K562 (cell line): ENCODE results near the gene ZNF316. TPM values are rescaled to one million over a fixed set of nuclear protein-coding genes. Genes with fewer than 3 reads are reported as not detected.

ENCODE experiments used
- ATAC-seq: fragments of 200-7000 bp; cut with Tn5 transposase; 3 replicates; pipeline ENCODE4 v1.9.1; 2020; ENCODE audit warnings: moderate library complexity
- BruUV-seq: library from RNA; stranded (reverse); fragments of 400-500 nt; replicated peaks from 2 replicates; lab custom pipeline; 2021; lab: Mats Ljungman, UMichigan
- CTCF ChIA-PET: fragments of 300-600 bp; formaldehyde crosslinking; extraction: SDS; loops from one replicate; lab custom pipeline; 2021; ENCODE audit warnings: low intra/inter-chr PET ratio; lab: Yijun Ruan, JAX
- POLR2A ChIA-PET: fragments of 300-600, 350-650 bp; sonication (Branson Sonifier 250); formaldehyde crosslinking; extraction: SDS; loops from one replicate; lab custom pipeline; 2021; ENCODE audit warnings: antibody characterized with exemption, inconsistent platforms; lab: Yijun Ruan, JAX
- DNase-seq, 4 experiments: peaks; one replicate each; pipeline versions ENCODE4 v3.0.0 to v3.0.0-alpha.2; 2011 to 2018; ENCODE audit warnings: low spot score in 3 of 4, mixed read lengths in 3 of 4; ENCODE audit errors: extremely low read depth in 1 of 4
- FAIRE-seq: peaks from 2 replicates; lab custom pipeline; 2011; peaks lifted over from hg19 to GRCh38; lab: Jason Lieb, UNC
- H2AFZ ChIP-seq: 2 replicates; pipeline ENCODE4 v1.6.0; 2011; ENCODE audit warnings: low read depth, low read length, control low read depth, inconsistent platforms
- H3K27ac ChIP-seq: fragments of 200-600 bp; 3 replicates; pipeline ENCODE4 v1.8.0; 2011; ENCODE audit warnings: low read depth, mild to moderate bottlenecking, control low read depth, inconsistent platforms, low read length, moderate library complexity, mixed read lengths; ENCODE audit errors: extremely low read depth
- H3K27me3 ChIP-seq, 2 experiments: fragments of 300-600 bp in 1 of 2; 2 replicates in 1 of 2; 3 replicates in 1 of 2; pipeline versions ENCODE4 v1.6.0 to v1.8.0; 2011; ENCODE audit warnings: inconsistent platforms in 2 of 2, low read length in 2 of 2, mild to moderate bottlenecking in 1 of 2, mixed read lengths in 1 of 2, moderate library complexity in 1 of 2; ENCODE audit not compliant: control insufficient read depth in 2 of 2, insufficient read depth in 2 of 2
- H3K36me3 ChIP-seq: fragments of 300-600 bp; 3 replicates; pipeline ENCODE4 v1.8.0; 2011; ENCODE audit warnings: mild to moderate bottlenecking, low read length, inconsistent platforms; ENCODE audit not compliant: control insufficient read depth, insufficient read depth
- H3K4me1 ChIP-seq, 2 experiments: fragments of 200-600 bp in 1 of 2; replicated peaks in 1 of 2; 2 replicates in 1 of 2; 3 replicates in 1 of 2; pipeline versions ENCODE4 v1.5.1 to v1.8.0; 2011; ENCODE audit warnings: inconsistent platforms in 2 of 2, low read length in 2 of 2, mild to moderate bottlenecking in 1 of 2, mixed read lengths in 1 of 2, moderate library complexity in 1 of 2; ENCODE audit not compliant: control insufficient read depth in 2 of 2, insufficient read depth in 2 of 2
- H3K4me2 ChIP-seq: 2 replicates; pipeline ENCODE4 v1.6.1; 2011; ENCODE audit warnings: low read length, control low read depth, inconsistent platforms, mixed read lengths; ENCODE audit not compliant: insufficient read depth
- H3K4me3 ChIP-seq: fragments of 200-600 bp; sonication (generic), shearing (Covaris generic); 2 replicates; pipeline ENCODE4 v1.5.1; 2016; ENCODE audit warnings: control low read depth, inconsistent platforms
- H3K79me2 ChIP-seq: fragments of 200-600 bp; 3 replicates; pipeline ENCODE4 v1.8.0; 2011; ENCODE audit warnings: low read length, inconsistent platforms; ENCODE audit not compliant: control insufficient read depth, insufficient read depth
- H3K9ac ChIP-seq, 2 experiments: 2 replicates each; pipeline versions ENCODE4 v1.6.0 to v1.6.1; 2011; ENCODE audit warnings: low read depth in 2 of 2, low read length in 2 of 2, control low read depth in 1 of 2, inconsistent platforms in 1 of 2, mild to moderate bottlenecking in 1 of 2, mixed read lengths in 1 of 2; ENCODE audit not compliant: insufficient read depth in 1 of 2
- H3K9me1 ChIP-seq: one replicate; pipeline ENCODE4 v1.6.0; 2011; ENCODE audit warnings: inconsistent platforms, mild to moderate bottlenecking, low read length, moderate library complexity; ENCODE audit not compliant: control insufficient read depth, insufficient read depth
- H3K9me3 ChIP-seq: replicated peaks from 2 replicates; pipeline ENCODE4 v1.5.1; 2011; ENCODE audit warnings: low read depth, low read length, inconsistent platforms; ENCODE audit not compliant: control insufficient read depth, insufficient read depth
- H4K20me1 ChIP-seq: replicated peaks from 2 replicates; pipeline ENCODE4 v1.6.1; 2011; ENCODE audit warnings: low read length, inconsistent platforms, mixed read lengths; ENCODE audit not compliant: control insufficient read depth, insufficient read depth
- GTF2F1 ChIP-seq: IDR thresholded peaks from 2 replicates; pipeline ENCODE4 v1.6.1; 2011; ENCODE audit warnings: low read depth, low read length, improper control_type of control experiment
- HNRNPL ChIP-seq: fragments of 200-400 bp; formaldehyde crosslinking; IDR thresholded peaks from 2 replicates; pipeline ENCODE4 v1.6.1; 2017; ENCODE audit warnings: low read depth, mild to moderate bottlenecking, low read length
- ZFPM2 ChIP-seq: fragments of 250-450 bp; sonication (Bioruptor Pico); IDR thresholded peaks from 2 replicates; pipeline ENCODE4 v1.5.1; 2022; ENCODE audit warnings: mild to moderate bottlenecking
- ZNF174 ChIP-seq: fragments of 250-450 bp; sonication (Bioruptor Pico); IDR thresholded peaks from 2 replicates; pipeline ENCODE4 v1.4.0; 2020; ENCODE audit warnings: mild to moderate bottlenecking
- ZNF197 ChIP-seq: fragments of 200-800 bp; sonication (Bioruptor generic); IDR thresholded peaks from 2 replicates; pipeline ENCODE4 v1.6.1; 2016; ENCODE audit warnings: low read depth, missing genetic modification characterization, missing compliant biosample characterization
- ZNF232 ChIP-seq: sonication (generic); formaldehyde crosslinking; IDR thresholded peaks from 2 replicates; pipeline ENCODE4 v1.8.0; 2022; ENCODE audit warnings: mild to moderate bottlenecking, missing genetic modification reagents
- WGBS: fragments of 100-300 bp; shearing (Covaris generic); methylation state at CpG from one replicate; pipeline ENCODE4 v1.1.6; 2016; ENCODE audit warnings: low coverage, mixed read lengths; ENCODE audit not compliant: insufficient coverage; ENCODE audit errors: missing lambda C conversion rate; 5-methylcytosine and 5-hydroxymethylcytosine counted together
- in situ Hi-C: fragments of 300-500 bp; cut with MboI; formaldehyde crosslinking; loops from 4 replicates; pipeline ENCODE4 v1.15.0; 2018; ENCODE audit warnings: inconsistent platforms, mixed read lengths
- intact Hi-C: fragments of 100-400 bp; cut with micrococcal nuclease; formaldehyde crosslinking; loops from 2 replicates; pipeline ENCODE4 v1.14.2; 2022
- polyA plus RNA-seq, 8 experiments: library from polyadenylated mRNA; depleted of rRNA in 4 of 8; stranded (reverse) in 5 of 8; unstranded in 3 of 8; fragments of >200 nt; fragmentation: Nextera tagmentation in 2 of 8; fragmentation: Illumina TruSeq in 1 of 8; extraction: Ambion mirVana in 2 of 8; extraction: Trizol in 1 of 8; gene quantifications; 2 replicates each; pipeline versions ENCODE4 v1.2.1 to v1.2.3, GENCODE V29; 2011 to 2014; ENCODE audit warnings: inconsistent platforms in 1 of 8, missing spikeins in 1 of 8
- total RNA-seq, 7 experiments: library from RNA; depleted of rRNA in 6 of 7; stranded (reverse); fragments of >200 nt in 6 of 7; fragmentation: Illumina TruSeq in 2 of 7; extraction: Trizol in 2 of 7; gene quantifications; 2 replicates each; pipeline versions ENCODE4 v1.2.1 to v1.2.3, GENCODE V29; 2011 to 2021; ENCODE audit warnings: low replicate concordance in 1 of 7
- TF ChIP-seq, protein P1 (sequence below): sonication (generic); formaldehyde crosslinking; IDR thresholded peaks from 2 replicates; pipeline ENCODE4 v1.8.0; 2022; ENCODE audit warnings: mild to moderate bottlenecking, missing genetic modification reagents
- TF ChIP-seq, protein P2 (sequence below): fragments of 450-650 bp; IDR thresholded peaks from 2 replicates; pipeline ENCODE4 v1.6.1; 2016; ENCODE audit warnings: low read depth
- TF ChIP-seq, protein P3 (sequence below): fragments of 250-450 bp; sonication (Bioruptor Pico); IDR thresholded peaks from 2 replicates; pipeline ENCODE4 v1.5.0; 2020; ENCODE audit warnings: mild to moderate bottlenecking

The ZNF316 gene
- total and polyA plus RNA-seq, 9 of the 15 experiments (the other 6 are each of a cell fraction or from before 2014, with no cell fraction given), result 0.10 to 34.0 (median 8.6) TPM

DNA sequence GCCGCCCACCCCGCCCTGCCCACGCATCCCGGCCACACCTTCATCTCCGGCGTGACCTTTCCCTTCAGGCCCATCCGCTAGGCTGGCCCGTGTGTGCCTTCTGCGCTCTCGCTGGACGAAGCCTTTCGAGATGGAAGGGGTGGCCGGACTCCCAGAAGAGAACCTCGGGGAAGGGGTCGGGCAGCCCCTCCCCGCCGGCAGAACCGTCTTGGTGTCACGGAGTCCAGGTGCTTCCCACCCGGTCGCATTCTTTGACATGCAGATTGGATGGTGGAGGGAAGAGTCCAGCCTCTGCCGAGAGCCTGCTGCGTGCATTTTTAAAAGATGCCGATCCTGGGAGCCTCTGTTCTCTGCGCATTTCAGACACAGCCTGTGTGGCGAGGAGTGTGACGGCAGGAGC is 29.0 kb upstream of the ZNF316 start:
- Histone ChIP-seq H3K4me2 (no peak overlapping the region), H3K4me1 (0 out of 5 replicates have a peak, but pooled peaks cover 0 to 2% of the 10 kb centered on the region in 2 experiments), H3K4me3 (no peak overlapping the region), H3K36me3 (peaks cover 31% of the 10 kb centered on the region; the same call in 1 of the 3 replicates), H3K27ac (no peak overlapping the region), H2AFZ (no peak overlapping the region), H3K9me3 (no peaks in the 10 kb centered on the region), H3K9ac (no peak overlapping the region), H3K79me2 (no peaks in the 10 kb centered on the region), H3K27me3 (peaks cover 0 to 5% of the 10 kb centered on the region in 2 experiments; a peak in 1 of 5 replicates), H4K20me1 (no peaks in the 10 kb centered on the region), H3K9me1 (no peaks in the 10 kb centered on the region)
- DNase-seq, result no peak
- 94% methylated on average over 15 of the region's 27 CpGs for WGBS
- ATAC-seq, result no peak
- BruUV-seq, result no TSS peak
- ChIA-PET CTCF (no interaction called here), POLR2A (interaction anchor here (0.7 to 1.5 kb wide), 2 partner anchors 13 to 125 kb away, joined by 3 read pairs; no protein-coding TSS in a partner anchor)
- intact Hi-C loops (no loop called here), in situ Hi-C loops (no loop called here)
- FAIRE-seq, result no peak
- TF ChIP-seq ZNF232 (CRISPR knock-in tag) (no peak), GTF2F1 (no peak), HNRNPL (no peak), ZFPM2 (CRISPR knock-in tag) (no peak), ZNF174 (CRISPR knock-in tag) (no peak), ZNF197 (CRISPR knock-in tag) (no peak)
- TF ChIP-seq, protein P1, sequence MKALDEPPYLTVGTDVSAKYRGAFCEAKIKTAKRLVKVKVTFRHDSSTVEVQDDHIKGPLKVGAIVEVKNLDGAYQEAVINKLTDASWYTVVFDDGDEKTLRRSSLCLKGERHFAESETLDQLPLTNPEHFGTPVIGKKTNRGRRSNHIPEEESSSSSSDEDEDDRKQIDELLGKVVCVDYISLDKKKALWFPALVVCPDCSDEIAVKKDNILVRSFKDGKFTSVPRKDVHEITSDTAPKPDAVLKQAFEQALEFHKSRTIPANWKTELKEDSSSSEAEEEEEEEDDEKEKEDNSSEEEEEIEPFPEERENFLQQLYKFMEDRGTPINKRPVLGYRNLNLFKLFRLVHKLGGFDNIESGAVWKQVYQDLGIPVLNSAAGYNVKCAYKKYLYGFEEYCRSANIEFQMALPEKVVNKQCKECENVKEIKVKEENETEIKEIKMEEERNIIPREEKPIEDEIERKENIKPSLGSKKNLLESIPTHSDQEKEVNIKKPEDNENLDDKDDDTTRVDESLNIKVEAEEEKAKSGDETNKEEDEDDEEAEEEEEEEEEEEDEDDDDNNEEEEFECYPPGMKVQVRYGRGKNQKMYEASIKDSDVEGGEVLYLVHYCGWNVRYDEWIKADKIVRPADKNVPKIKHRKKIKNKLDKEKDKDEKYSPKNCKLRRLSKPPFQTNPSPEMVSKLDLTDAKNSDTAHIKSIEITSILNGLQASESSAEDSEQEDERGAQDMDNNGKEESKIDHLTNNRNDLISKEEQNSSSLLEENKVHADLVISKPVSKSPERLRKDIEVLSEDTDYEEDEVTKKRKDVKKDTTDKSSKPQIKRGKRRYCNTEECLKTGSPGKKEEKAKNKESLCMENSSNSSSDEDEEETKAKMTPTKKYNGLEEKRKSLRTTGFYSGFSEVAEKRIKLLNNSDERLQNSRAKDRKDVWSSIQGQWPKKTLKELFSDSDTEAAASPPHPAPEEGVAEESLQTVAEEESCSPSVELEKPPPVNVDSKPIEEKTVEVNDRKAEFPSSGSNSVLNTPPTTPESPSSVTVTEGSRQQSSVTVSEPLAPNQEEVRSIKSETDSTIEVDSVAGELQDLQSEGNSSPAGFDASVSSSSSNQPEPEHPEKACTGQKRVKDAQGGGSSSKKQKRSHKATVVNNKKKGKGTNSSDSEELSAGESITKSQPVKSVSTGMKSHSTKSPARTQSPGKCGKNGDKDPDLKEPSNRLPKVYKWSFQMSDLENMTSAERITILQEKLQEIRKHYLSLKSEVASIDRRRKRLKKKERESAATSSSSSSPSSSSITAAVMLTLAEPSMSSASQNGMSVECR (CRISPR knock-in tag), result no peak
- TF ChIP-seq, protein P2, sequence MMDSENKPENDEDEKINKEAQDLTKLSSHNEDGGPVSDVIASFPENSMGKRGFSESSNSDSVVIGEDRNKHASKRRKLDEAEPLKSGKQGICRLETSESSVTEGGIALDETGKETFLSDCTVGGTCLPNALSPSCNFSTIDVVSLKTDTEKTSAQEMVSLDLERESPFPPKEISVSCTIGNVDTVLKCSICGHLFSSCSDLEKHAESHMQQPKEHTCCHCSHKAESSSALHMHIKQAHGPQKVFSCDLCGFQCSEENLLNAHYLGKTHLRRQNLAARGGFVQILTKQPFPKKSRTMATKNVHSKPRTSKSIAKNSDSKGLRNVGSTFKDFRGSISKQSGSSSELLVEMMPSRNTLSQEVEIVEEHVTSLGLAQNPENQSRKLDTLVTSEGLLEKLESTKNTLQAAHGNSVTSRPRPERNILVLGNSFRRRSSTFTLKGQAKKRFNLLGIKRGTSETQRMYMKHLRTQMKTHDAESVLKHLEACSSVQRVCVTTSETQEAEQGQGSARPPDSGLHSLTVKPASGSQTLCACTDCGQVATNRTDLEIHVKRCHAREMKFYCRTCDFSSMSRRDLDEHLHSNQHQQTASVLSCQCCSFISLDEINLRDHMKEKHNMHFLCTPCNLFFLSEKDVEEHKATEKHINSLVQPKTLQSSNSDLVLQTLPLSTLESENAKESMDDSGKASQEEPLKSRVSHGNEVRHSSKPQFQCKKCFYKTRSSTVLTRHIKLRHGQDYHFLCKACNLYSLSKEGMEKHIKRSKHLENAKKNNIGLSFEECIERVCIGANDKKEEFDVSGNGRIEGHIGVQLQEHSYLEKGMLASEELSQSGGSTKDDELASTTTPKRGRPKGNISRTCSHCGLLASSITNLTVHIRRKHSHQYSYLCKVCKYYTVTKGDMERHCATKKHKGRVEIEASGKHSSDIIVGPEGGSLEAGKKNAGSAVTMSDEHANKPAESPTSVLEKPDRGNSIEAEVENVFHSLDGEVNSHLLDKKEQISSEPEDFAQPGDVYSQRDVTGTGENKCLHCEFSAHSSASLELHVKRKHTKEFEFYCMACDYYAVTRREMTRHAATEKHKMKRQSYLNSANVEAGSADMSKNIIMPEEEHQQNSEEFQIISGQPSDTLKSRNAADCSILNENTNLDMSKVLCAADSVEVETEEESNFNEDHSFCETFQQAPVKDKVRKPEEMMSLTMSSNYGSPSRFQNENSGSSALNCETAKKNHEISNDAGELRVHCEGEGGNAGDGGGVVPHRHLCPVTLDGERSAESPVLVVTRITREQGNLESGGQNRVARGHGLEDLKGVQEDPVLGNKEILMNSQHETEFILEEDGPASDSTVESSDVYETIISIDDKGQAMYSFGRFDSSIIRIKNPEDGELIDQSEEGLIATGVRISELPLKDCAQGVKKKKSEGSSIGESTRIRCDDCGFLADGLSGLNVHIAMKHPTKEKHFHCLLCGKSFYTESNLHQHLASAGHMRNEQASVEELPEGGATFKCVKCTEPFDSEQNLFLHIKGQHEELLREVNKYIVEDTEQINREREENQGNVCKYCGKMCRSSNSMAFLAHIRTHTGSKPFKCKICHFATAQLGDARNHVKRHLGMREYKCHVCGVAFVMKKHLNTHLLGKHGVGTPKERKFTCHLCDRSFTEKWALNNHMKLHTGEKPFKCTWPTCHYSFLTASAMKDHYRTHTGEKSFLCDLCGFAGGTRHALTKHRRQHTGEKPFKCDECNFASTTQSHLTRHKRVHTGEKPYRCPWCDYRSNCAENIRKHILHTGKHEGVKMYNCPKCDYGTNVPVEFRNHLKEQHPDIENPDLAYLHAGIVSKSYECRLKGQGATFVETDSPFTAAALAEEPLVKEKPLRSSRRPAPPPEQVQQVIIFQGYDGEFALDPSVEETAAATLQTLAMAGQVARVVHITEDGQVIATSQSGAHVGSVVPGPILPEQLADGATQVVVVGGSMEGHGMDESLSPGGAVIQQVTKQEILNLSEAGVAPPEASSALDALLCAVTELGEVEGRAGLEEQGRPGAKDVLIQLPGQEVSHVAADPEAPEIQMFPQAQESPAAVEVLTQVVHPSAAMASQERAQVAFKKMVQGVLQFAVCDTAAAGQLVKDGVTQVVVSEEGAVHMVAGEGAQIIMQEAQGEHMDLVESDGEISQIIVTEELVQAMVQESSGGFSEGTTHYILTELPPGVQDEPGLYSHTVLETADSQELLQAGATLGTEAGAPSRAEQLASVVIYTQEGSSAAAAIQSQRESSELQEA, result no peak
- TF ChIP-seq, protein P3, sequence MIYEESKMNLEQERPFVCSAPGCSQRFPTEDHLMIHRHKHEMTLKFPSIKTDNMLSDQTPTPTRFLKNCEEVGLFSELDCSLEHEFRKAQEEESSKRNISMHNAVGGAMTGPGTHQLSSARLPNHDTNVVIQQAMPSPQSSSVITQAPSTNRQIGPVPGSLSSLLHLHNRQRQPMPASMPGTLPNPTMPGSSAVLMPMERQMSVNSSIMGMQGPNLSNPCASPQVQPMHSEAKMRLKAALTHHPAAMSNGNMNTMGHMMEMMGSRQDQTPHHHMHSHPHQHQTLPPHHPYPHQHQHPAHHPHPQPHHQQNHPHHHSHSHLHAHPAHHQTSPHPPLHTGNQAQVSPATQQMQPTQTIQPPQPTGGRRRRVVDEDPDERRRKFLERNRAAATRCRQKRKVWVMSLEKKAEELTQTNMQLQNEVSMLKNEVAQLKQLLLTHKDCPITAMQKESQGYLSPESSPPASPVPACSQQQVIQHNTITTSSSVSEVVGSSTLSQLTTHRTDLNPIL, result no peak
